RWPE2 (cell line): Measurements from ENCODE around the gene OR7G3.

Experiments used
- ATAC-seq: fragments of 200-7000 bp; cut with Tn5 transposase; 3 replicates; pipeline ENCODE4 v1.9.1; 2021; ENCODE audit warnings: low read depth
- DNase-seq: peaks from one replicate; pipeline ENCODE4 v3.0.0-alpha.2; 2020; ENCODE audit warnings: low spot score
- H3K27ac ChIP-seq: fragments of 450-650 bp; 2 replicates; pipeline ENCODE4 v1.5.1; 2017; ENCODE audit warnings: mild to moderate bottlenecking; ENCODE audit not compliant: poor library complexity, severe bottlenecking
- H3K27me3 ChIP-seq: fragments of 250-450 bp; sonication (Bioruptor Pico); 2 replicates; pipeline ENCODE4 v1.5.1; 2021; ENCODE audit warnings: mild to moderate bottlenecking, moderate library complexity; ENCODE audit not compliant: insufficient read depth, poor library complexity, severe bottlenecking
- H3K36me3 ChIP-seq: fragments of 250-450 bp; sonication (Bioruptor Pico); 2 replicates; pipeline ENCODE4 v1.5.1; 2020; ENCODE audit warnings: low read depth, mild to moderate bottlenecking, moderate library complexity
- H3K4me1 ChIP-seq: fragments of 250-450 bp; sonication (Bioruptor Pico); 2 replicates; pipeline ENCODE4 v1.5.1; 2021; ENCODE audit warnings: mild to moderate bottlenecking, moderate library complexity; ENCODE audit not compliant: insufficient read depth, poor library complexity, severe bottlenecking
- H3K4me3 ChIP-seq: fragments of 250-450 bp; sonication (Bioruptor Pico); 2 replicates; pipeline ENCODE4 v1.5.1; 2021; ENCODE audit warnings: mild to moderate bottlenecking, moderate library complexity; ENCODE audit not compliant: severe bottlenecking
- H3K9me3 ChIP-seq: fragments of 250-450 bp; sonication (Bioruptor Pico); 2 replicates; pipeline ENCODE4 v1.5.1; 2021; ENCODE audit warnings: mild to moderate bottlenecking, moderate library complexity; ENCODE audit not compliant: severe bottlenecking
- TF ChIP-seq, protein P1 (sequence below): fragments of 450-650 bp; IDR thresholded peaks from one replicate; pipeline ENCODE4 v1.5.1; 2017; ENCODE audit warnings: mild to moderate bottlenecking, moderate library complexity; ENCODE audit not compliant: poor library complexity, severe bottlenecking

The OR7G3 gene

DNA sequence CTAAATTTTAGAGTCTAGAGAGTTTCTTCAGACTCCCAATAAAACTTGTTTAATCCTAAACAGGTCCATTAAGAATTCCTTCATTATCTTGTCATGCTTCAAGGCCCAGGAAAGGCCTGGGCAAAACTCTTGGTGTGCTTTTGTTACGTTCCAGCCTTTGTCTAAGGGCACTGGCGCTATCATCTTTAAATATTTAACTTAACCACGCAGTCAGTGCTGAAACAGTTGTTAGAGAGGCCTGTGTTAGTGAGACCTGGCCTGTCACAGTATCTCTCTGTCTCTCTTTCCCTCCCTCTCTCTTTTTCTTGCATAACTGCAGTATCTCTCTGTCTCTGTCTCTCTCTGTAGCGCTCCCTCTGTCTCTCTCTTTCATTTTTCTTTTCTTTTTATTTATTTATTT, 48.1 kb downstream of the OR7G3 start:
- Histone ChIP-seq H3K27me3 (no peaks in the 10 kb centered on the region), H3K9me3 (no peaks in the 10 kb centered on the region), H3K4me1 (peaks cover 8% of the 10 kb centered on the region), H3K4me3 (no peak overlapping the region), H3K36me3 (no peaks in the 10 kb centered on the region), H3K27ac (no peak overlapping the region)
- DNase-seq (no peak), ATAC-seq (no peak)
- TF ChIP-seq, protein P1, sequence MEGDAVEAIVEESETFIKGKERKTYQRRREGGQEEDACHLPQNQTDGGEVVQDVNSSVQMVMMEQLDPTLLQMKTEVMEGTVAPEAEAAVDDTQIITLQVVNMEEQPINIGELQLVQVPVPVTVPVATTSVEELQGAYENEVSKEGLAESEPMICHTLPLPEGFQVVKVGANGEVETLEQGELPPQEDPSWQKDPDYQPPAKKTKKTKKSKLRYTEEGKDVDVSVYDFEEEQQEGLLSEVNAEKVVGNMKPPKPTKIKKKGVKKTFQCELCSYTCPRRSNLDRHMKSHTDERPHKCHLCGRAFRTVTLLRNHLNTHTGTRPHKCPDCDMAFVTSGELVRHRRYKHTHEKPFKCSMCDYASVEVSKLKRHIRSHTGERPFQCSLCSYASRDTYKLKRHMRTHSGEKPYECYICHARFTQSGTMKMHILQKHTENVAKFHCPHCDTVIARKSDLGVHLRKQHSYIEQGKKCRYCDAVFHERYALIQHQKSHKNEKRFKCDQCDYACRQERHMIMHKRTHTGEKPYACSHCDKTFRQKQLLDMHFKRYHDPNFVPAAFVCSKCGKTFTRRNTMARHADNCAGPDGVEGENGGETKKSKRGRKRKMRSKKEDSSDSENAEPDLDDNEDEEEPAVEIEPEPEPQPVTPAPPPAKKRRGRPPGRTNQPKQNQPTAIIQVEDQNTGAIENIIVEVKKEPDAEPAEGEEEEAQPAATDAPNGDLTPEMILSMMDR = no peak

DNA sequence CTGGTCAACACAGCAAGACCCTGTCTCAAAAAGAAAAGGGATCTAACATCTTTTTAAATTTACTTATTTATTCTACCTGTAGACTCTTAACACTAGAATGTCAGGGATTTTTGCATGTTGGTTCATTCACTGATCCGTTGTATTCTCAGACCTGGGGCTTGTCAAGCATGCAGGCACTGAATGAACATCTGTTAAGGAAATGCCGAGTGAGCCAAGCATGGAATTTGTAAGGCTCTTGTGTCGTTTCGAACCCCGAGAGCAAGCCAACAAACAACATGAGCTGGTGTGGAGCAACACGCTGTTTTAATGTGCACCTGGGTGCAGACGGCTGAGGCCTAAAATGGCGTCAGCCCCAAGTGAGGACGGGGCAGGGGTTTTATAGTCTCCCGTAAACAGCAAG, 49.8 kb downstream of the OR7G3 start:
- H3K4me1 ChIP-seq = peaks cover 8% of the 10 kb centered on the region
- no peak overlapping the region for H3K4me3 ChIP-seq
- DNase-seq = no peak
- TF ChIP-seq, protein P1 = no peak
- ATAC-seq = no peak
- H3K9me3 ChIP-seq = no peaks in the 10 kb centered on the region
- no peak overlapping the region for H3K27ac ChIP-seq
- H3K36me3 ChIP-seq = no peaks in the 10 kb centered on the region
- no peaks in the 10 kb centered on the region for H3K27me3 ChIP-seq
